Fibroblast of upper back skin (primary cell): ENCODE measurements around the gene ZNF792.
"Not testable (repeated sequence)": the region's sequence is repeated elsewhere in the genome, so short reads cannot be mapped to it uniquely, and the experiment has no call there.

Experiments used
- DNase-seq: peaks from one replicate; pipeline ENCODE4 v3.0.0-alpha.2; 2013

The ZNF792 gene

GRCh38 chr19:34998777-34999497 is 34.9 kb upstream of the ZNF792 start:
- no peak for DNase-seq

- DNase-seq = not testable (repeated sequence)
Observed at GRCh38 chr19:34998224-34998623, 34.2 kb upstream of the ZNF792 start.

GRCh38 chr19:34997071-34997617 is 33.1 kb upstream of the ZNF792 start:
- DNase-seq = no peak

- no peak for DNase-seq
Observed at GRCh38 chr19:34995551-34995950, 31.5 kb upstream of the ZNF792 start.

- DNase-seq = no peak
Observed at GRCh38 chr19:34994643-34995541, 30.9 kb upstream of the ZNF792 start.

GRCh38 chr19:34994286-34994642 is 30.2 kb upstream of the ZNF792 start:
- no peak for DNase-seq

- DNase-seq = not testable (repeated sequence)
Observed at GRCh38 chr19:34992582-34992981, 28.6 kb upstream of the ZNF792 start.

- DNase-seq = no peak
Observed at GRCh38 chr19:34991542-34992333, 27.7 kb upstream of the ZNF792 start.

GRCh38 chr19:34990578-34991192 is 26.7 kb upstream of the ZNF792 start:
- no peak for DNase-seq

- DNase-seq = no peak
Observed at GRCh38 chr19:34989298-34989697, 25.3 kb upstream of the ZNF792 start.

- no peak for DNase-seq
Observed at GRCh38 chr19:34988119-34988518, 24.1 kb upstream of the ZNF792 start.

GRCh38 chr19:34985249-34986022 is 21.4 kb upstream of the ZNF792 start:
- DNase-seq = peak; percentile 19

GRCh38 chr19:34984287-34984686 is 20.3 kb upstream of the ZNF792 start:
- DNase-seq = no peak

GRCh38 chr19:34983786-34984185 is 19.8 kb upstream of the ZNF792 start:
- DNase-seq = no peak

- no peak for DNase-seq
Observed at GRCh38 chr19:34982275-34982674, 18.2 kb upstream of the ZNF792 start.

GRCh38 chr19:34979819-34980640 is 16.0 kb upstream of the ZNF792 start:
- no peak for DNase-seq

GRCh38 chr19:34976611-34977010 is 12.6 kb upstream of the ZNF792 start:
- no peak for DNase-seq

GRCh38 chr19:34975056-34975455 is 11.0 kb upstream of the ZNF792 start:
- DNase-seq = no peak

GRCh38 chr19:34974646-34975045 is 10.6 kb upstream of the ZNF792 start:
- peak; percentile 6 for DNase-seq

- no peak for DNase-seq
Observed at GRCh38 chr19:34972163-34972705, 8.2 kb upstream of the ZNF792 start.
